ENCODE measurements around the gene CDR2L.
A peak's percentile ranks its signal among the peaks of the same experiment; 100 is the strongest.

The CDR2L gene

DNA sequence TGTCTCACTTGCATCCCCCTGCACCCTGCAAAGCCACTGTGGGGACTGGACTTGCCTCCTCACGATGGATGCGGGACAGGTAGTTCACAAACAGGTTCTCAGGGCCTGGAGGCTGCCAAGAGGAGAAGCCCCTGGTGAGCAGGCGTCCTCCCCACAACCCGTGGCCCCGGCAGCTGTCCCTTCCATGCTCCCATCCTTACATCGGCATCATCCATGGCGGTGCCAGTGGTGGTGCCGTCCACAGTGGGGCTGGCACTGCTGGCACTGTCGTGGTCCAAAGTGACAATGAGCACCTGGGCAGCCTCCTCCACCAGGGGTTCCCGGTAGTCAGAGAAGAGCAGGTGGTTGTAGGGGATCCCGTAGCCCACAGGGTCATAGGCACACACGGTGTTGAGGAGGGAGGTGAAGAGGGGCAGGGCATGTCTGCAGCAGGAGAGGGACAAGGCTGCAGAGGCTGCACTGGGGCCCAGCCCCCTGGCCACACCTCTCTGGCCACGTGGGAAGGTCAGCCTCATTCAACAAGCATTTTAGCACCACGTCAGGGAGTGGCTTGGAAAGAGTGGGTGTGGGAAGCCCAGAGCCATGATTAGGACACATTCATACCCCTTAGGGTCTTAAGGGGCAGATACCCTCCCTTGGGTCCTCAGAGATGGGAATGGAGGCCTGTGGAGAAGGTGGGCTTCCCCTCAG is 27.5 kb upstream of the CDR2L start:
- in situ Hi-C loops (cut with HindIII; ENCODE audit: low sequenced_read_pairs), result no loop called here
- no peak overlapping the region for H3K4me3 ChIP-seq (ENCODE audit: low read depth, low read length)
- no peak for DNase-seq (ENCODE audit: low read depth)
- TF ChIP-seq, protein P1, sequence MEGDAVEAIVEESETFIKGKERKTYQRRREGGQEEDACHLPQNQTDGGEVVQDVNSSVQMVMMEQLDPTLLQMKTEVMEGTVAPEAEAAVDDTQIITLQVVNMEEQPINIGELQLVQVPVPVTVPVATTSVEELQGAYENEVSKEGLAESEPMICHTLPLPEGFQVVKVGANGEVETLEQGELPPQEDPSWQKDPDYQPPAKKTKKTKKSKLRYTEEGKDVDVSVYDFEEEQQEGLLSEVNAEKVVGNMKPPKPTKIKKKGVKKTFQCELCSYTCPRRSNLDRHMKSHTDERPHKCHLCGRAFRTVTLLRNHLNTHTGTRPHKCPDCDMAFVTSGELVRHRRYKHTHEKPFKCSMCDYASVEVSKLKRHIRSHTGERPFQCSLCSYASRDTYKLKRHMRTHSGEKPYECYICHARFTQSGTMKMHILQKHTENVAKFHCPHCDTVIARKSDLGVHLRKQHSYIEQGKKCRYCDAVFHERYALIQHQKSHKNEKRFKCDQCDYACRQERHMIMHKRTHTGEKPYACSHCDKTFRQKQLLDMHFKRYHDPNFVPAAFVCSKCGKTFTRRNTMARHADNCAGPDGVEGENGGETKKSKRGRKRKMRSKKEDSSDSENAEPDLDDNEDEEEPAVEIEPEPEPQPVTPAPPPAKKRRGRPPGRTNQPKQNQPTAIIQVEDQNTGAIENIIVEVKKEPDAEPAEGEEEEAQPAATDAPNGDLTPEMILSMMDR (IDR thresholded peaks at IDR 0.05; ENCODE audit: low read depth, low read length, missing control alignments), result no peak

DNA sequence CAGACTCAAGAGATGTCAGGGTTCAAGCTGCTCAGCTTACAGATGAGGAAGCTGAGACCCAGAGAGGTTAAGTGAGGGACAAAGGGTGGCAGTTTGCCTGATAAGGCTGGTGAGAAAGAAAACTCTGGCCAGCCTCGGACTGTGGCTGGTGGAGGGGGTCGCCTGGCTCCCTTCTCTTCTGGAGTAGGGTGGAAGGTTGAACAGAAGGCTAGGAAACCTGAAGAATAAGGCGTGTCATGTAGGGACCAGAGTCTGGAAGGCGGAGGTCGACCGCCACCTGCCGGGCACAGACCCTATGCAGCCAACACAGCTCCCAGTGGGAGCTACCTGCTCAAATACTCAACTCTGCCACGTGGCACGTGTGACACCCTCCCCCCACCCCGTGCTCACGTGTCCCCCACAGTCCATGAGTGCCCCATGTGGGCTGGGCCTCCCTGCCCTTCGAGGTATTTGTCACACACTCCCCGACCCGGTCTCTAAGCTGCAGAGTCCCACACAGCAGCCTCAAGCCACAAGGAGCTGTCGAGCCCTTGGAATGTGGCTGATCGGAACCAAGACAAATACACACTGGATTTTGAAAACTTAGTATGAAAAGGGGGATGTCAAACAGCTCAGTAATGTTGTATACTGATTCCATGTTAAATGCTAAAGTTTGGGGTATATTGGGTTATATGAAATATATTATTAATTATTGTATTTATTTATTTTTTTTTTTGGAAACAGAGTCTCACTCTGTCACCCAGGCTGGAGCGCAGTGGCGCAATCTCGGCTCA is 26.7 kb upstream of the CDR2L start:
- no peak overlapping the region for H3K4me3 ChIP-seq (ENCODE audit: low read depth, low read length)
- DNase-seq (ENCODE audit: low read depth), result no peak
- in situ Hi-C loops (cut with HindIII; ENCODE audit: low sequenced_read_pairs), result no loop called here
- TF ChIP-seq, protein P1 (IDR thresholded peaks at IDR 0.05; ENCODE audit: low read depth, low read length, missing control alignments), result peak; percentile 38

DNA sequence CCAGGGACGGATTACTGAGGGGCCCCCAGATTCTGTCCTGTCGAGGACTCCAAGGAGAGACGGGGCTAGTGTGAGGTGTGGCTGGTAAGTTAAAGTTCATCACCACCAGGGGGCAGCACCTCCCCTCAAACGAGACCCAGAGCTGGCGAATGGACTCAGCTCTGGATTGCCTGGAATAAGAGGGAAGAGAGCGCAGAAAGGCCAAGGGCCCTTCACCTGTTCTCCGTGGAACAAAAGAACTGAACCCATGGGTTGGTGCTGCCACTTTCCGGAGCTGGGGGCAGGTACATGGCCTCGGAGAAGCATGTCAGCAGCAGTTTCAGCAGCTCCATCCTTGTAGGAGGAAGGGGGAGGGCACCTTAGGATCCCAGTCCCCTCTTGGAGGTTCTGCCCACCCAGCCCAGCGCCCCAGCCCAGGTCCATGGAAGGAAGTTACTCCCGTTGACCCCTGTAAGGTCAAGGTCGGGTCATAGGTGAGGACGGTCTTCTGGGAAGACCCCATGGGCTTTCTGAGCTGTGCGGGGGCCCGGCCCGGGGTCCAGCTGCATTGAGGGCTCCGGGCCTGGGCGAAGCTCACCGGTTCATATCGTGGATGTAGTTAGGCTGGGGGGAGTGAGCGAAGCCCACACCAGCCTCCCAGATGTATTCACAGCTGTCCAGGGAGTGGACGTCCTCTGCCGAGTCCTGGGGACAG is 25.6 kb upstream of the CDR2L start:
- in situ Hi-C loops (cut with HindIII; ENCODE audit: low sequenced_read_pairs), result no loop called here

DNA sequence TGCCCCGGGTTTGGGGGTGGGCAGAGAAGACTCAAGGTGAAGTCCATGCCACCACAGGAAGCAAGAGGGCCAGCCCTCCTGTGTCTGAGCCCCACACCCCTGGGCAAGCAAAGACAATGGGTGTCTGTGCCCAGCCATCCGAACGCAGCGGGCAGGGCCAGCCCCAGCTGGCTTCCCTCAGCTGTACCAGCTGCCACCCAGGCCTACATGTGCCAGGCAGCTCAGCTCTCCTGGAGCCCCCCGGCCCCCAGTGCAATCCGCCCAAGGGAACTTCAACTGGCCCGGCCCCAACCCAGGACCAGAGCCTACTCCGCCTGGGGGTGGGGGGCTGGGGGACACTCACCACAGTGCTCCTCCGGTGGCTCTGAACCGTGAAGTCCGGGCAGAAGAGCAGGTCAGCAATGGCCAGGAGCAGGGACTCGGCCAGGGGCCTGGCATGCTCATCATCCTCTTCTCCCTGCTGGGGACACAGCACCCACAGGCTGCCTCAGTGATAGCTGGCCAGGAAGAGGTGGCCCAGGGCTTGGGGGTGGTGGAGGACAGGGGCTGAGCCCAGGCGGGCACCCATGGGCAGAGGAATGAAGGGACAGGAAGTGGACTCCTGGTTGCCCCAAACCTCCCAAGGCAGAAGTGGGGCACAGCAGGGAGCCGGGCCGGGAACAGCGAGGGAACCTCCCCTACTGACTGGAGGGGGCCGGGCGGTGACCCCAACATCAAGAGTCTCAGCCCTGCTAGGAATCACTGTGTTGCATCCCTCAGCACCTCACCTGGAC is 24.6 kb upstream of the CDR2L start:
- no peak for DNase-seq (ENCODE audit: low read depth)
- in situ Hi-C loops (cut with HindIII; ENCODE audit: low sequenced_read_pairs), result no loop called here

More for the DNA sequence above, 25.6 kb upstream of the CDR2L start:
- TF ChIP-seq, protein P1 (IDR thresholded peaks at IDR 0.05; ENCODE audit: low read depth, low read length, missing control alignments), result peak; percentile 64
- peak; percentile 79 for DNase-seq (ENCODE audit: low read depth)
- H3K4me3 ChIP-seq (ENCODE audit: low read depth, low read length), result no peak overlapping the region

DNA sequence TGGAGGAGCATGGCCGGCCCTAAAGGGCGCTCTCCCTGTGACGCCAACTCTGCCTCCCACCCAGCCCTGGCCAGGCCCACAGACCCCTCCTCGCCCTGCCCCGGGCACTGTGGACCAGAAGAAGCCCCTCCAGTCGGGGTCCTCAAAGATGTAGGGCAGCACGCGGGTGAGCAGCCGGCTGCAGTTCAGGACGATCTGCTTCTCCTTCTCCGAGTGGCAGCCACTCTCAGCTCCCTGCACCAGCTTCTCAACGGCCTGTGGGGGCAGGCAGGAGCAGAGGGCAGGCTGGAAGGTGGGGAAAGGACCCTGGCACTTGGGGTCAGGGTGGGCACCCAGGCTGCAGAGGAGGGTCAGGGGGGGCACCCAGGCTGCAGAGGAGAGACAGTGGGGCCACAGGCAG is 23.8 kb upstream of the CDR2L start:
- TF ChIP-seq, protein P1 (IDR thresholded peaks at IDR 0.05; ENCODE audit: low read depth, low read length, missing control alignments), result peak; percentile 19
- DNase-seq (ENCODE audit: low read depth), result no peak
- no peak overlapping the region for H3K4me3 ChIP-seq (ENCODE audit: low read depth, low read length)
- in situ Hi-C loops (cut with HindIII; ENCODE audit: low sequenced_read_pairs), result no loop called here

More for the DNA sequence above, 24.6 kb upstream of the CDR2L start:
- H3K4me3 ChIP-seq (ENCODE audit: low read depth, low read length), result no peak overlapping the region
- TF ChIP-seq, protein P1 (IDR thresholded peaks at IDR 0.05; ENCODE audit: low read depth, low read length, missing control alignments), result no peak

DNA sequence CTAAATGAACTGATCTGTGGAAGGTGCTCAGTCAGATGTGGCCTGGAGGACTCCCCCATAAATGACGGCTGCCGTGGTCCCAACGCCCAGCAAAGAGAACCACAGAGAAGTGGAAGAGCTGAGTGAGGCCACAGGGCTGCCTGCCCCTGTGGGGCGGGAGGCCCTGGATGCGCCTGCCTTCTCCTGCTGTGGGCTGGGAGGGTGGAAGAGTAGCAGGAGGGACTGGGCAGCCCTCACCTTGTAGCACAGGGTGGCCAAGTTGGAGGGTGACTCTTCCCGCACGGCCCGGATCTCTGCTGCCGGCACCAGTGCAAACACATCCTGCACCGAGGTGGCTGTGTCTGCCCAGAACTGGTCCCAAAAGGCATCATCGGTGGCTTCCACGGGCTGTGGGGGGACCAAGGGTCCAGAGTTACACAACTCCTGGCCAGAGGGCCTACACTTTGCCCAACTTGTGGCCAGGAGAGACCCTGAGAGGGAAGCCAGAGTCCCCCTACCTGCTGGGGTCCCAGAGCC is 23.1 kb upstream of the CDR2L start:
- DNase-seq (ENCODE audit: low read depth), result no peak
- in situ Hi-C loops (cut with HindIII; ENCODE audit: low sequenced_read_pairs), result no loop called here
- H3K4me3 ChIP-seq (ENCODE audit: low read depth, low read length), result no peak overlapping the region
- TF ChIP-seq, protein P1 (IDR thresholded peaks at IDR 0.05; ENCODE audit: low read depth, low read length, missing control alignments), result no peak

Data from astrocyte of the cerebellum (primary cell).